Rectal smooth muscle tissue (tissue), 1 donor: ENCODE data around the gene YWHAG.
"Not testable (repeated sequence)": the region's sequence is repeated elsewhere in the genome, so short reads cannot be mapped to it uniquely, and the experiment has no call there.

ENCODE experiments used
- H3K27ac ChIP-seq: one replicate; pipeline ENCODE4 v1.7.0; 2013; ENCODE audit warnings: low read depth, low read length, inconsistent platforms
- H3K27me3 ChIP-seq: one replicate; pipeline ENCODE4 v1.7.0; 2013; ENCODE audit warnings: low read length; ENCODE audit not compliant: control insufficient read depth, insufficient read depth
- H3K36me3 ChIP-seq: one replicate; pipeline ENCODE4 v1.7.0; 2013; ENCODE audit warnings: low read length; ENCODE audit not compliant: control insufficient read depth, insufficient read depth
- H3K4me1 ChIP-seq: one replicate; pipeline ENCODE4 v1.7.0; 2013; ENCODE audit warnings: low read length; ENCODE audit not compliant: control insufficient read depth, insufficient read depth
- H3K4me3 ChIP-seq: one replicate; pipeline ENCODE4 v1.7.0; 2013; ENCODE audit warnings: low read length
- H3K9ac ChIP-seq: one replicate; pipeline ENCODE4 v1.7.0; 2013; ENCODE audit warnings: low read length

The YWHAG gene

DNA sequence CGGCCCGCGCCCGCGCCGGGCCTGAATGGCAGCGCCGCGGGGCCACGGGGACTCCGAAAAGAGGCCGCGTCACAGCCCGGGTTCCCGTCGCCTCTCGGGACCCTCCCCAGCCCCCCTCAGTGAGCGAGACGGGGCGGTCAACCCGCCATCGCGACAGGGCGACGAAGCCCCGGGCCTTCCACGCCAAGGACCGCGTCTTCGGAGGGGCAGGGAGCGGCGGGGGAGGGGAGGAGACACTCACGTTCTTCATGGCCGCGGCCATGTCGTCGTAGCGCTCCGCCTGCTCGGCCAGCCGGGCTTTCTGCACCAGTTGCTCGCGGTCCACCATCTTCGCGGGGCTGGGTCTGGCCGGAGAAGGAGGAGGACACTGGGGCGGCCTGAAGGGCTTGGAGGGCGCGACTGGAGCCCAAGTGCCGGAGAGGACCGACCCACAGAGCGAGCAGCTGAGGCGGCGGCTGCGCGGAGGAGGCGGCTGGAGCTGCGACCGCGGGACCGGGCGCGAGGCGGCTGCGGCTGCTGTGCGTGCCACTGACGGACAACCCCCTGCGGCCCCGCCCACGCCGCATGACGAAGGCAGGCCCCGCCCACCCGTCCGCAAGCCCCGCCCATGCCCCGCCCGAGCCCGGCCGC is at the start of gene YWHAG:
TSS of gene YWHAG (minus strand) at position 511 of the 630 bp plus-strand sequence. CDS start at position 328, 183 bp downstream.
- Histone ChIP-seq H3K4me3 (peak within 1 kb of the TSS; percentile 92), H3K27me3 (no peaks in the 10 kb centered on the region), H3K27ac (peak within 1 kb of the TSS; percentile 99), H3K4me1 (peaks cover 11% of the 10 kb centered on the region), H3K9ac (peak within 1 kb of the TSS; percentile 93), H3K36me3 (no peaks in the 10 kb centered on the region)

DNA sequence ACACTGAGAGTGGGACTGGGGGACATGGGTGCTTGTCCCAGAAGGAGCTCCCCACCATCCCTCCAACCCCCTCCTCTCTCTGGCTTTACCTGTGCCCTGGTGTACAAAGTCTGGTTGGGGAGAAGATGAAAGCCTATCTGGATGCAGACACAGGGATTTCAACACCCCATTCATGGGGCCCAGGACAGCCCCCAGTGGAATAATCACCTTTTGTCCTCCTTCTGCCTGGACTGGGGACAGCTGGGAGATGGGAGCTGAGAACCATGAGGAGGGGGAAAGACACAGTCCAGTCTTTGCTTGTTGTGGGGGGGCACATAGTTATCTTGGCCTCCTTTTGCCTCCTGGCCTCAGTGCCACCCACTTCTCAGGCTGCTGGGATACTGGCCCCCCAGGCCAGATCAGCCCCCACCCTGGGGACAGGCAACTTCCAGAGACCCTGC is 49.4 kb upstream of the YWHAG start:
- Histone ChIP-seq H3K27ac (no peak overlapping the region), H3K4me3 (no peak overlapping the region), H3K4me1 (no peaks in the 10 kb centered on the region), H3K27me3 (no peaks in the 10 kb centered on the region), H3K9ac (no peak overlapping the region), H3K36me3 (no peaks in the 10 kb centered on the region)

DNA sequence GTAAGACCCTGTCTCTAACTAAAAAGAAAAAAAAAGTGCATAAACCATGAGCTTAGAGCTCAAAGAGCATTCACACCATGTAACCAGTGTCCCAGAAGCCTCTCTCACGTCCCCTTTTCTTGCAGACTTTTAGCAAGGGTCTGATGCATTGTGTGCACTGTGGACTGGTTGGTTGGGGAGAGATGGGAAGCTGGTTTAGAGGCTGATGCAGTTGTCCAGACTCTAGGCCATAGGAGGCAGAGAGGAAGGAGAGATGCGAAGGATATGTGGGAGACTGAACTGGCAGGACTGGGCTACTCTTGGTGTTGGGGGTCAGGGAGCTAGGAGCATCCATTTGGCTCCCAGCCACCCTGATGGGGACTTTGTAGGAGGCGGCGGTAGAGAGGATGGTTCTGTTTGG is 48.9 kb upstream of the YWHAG start:
- Histone ChIP-seq H3K27me3 (no peaks in the 10 kb centered on the region), H3K4me1 (no peaks in the 10 kb centered on the region), H3K36me3 (no peaks in the 10 kb centered on the region), H3K27ac (no peak overlapping the region), H3K9ac (no peak overlapping the region), H3K4me3 (no peak overlapping the region)

DNA sequence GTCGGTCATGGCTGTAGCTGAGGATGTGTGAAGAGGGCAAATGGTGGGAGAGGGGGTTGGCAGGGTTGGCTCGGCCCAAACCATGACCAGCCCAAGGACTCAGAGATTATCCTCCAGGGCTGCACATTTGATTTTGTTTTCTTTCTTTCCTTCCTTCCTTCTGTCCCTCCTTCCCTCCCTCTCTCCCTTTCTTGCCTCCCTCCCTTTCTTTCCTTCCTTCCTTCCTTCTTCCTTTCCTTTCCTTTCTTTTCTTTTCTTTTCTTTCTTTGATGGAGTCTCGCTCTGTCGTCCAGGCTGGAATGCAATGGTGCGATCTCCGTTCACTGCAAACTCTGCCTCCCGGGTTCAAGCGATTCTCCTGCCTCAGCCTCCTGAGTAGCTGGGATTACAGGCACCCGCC is 46.9 kb upstream of the YWHAG start:
- no peaks in the 10 kb centered on the region for H3K4me1 ChIP-seq

DNA sequence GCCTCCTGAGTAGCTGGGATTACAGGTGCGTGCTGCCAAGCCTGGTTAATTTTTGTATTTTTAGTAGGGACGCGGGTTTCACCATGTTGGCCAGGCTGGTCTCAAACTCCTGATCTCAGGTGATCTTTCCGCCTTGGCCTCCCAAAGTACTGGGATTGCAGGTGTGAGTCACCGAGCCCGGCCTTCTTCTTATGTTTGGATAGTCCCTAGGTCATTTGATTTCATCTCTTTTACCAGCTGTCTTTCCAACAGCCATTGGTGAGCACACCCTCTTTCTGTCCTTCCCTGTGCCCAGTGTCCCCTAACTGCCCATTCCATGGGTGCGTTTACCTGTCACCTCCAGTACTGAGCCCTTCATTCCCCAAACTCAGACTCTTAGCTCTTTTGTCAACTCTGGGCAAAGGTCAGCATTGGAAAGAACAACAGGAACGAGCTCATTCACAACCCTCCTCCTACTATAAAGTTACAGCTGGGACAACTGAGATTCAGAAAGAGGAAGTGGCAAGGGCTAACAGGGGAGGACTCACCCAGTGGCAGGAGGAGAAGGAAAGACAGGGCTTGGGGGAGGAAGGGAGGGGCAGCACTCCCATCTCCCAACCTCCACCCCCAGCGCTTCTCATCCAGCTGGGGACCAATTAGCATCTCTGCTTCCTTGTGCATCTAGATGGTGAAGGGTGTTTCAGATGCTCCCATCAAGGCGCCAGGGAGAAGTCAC is 45.1 kb upstream of the YWHAG start:
- Histone ChIP-seq H3K4me3 (no peak overlapping the region), H3K4me1 (no peaks in the 10 kb centered on the region), H3K36me3 (no peaks in the 10 kb centered on the region), H3K27me3 (no peaks in the 10 kb centered on the region), H3K27ac (no peak overlapping the region), H3K9ac (no peak overlapping the region)

More for the DNA sequence above, 46.9 kb upstream of the YWHAG start:
- H3K4me3 ChIP-seq, result no peak overlapping the region
- no peak overlapping the region for H3K27ac ChIP-seq
- no peaks in the 10 kb centered on the region for H3K27me3 ChIP-seq
- H3K9ac ChIP-seq, result no peak overlapping the region
- H3K36me3 ChIP-seq, result no peaks in the 10 kb centered on the region

DNA sequence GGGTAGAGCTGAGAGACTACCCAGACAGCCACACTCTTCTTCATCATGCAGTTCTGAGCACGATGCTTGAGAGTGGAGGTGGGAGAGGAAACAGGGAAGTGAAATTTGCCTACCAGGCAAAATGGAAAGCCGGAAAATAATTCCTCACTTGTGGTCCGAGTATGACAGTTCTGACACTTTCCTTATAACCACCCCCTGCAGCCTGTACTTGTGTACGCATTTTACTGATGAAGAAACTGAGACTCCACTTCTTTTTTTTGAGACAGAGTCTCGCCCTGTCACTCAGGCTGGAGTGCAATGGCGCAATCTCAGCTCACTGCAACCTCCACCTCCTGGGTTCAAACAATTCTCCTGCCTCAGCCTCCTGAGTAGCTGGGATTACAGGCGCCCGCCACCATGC is 44.3 kb upstream of the YWHAG start:
- not testable (repeated sequence) for H3K9ac ChIP-seq, H3K27ac ChIP-seq, H3K36me3 ChIP-seq, H3K4me1 ChIP-seq, H3K4me3 ChIP-seq, H3K27me3 ChIP-seq

DNA sequence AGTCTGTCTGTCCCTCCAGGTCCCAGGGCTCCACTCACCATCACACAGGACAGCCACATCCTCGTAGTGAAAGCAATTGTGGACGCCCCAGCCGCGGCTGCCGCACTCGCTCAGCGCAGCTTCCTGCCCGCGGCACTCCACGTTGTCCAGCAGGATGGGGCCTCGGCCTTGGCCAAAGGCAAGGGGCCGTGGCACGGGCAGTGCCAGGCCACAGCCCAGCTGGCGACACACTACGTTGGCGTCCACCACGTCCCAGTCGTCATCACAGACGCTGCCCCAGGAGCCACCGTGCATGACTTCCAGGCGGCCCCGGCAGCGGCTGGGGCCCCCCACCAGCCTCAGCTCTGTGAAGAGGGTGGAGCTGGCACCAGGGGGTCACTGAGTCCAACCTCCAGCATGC is 41.5 kb upstream of the YWHAG start:
- no peak overlapping the region for H3K9ac ChIP-seq
- H3K4me3 ChIP-seq, result no peak overlapping the region
- H3K36me3 ChIP-seq, result no peaks in the 10 kb centered on the region
- no peak overlapping the region for H3K27ac ChIP-seq
- H3K27me3 ChIP-seq, result no peaks in the 10 kb centered on the region
- no peaks in the 10 kb centered on the region for H3K4me1 ChIP-seq

DNA sequence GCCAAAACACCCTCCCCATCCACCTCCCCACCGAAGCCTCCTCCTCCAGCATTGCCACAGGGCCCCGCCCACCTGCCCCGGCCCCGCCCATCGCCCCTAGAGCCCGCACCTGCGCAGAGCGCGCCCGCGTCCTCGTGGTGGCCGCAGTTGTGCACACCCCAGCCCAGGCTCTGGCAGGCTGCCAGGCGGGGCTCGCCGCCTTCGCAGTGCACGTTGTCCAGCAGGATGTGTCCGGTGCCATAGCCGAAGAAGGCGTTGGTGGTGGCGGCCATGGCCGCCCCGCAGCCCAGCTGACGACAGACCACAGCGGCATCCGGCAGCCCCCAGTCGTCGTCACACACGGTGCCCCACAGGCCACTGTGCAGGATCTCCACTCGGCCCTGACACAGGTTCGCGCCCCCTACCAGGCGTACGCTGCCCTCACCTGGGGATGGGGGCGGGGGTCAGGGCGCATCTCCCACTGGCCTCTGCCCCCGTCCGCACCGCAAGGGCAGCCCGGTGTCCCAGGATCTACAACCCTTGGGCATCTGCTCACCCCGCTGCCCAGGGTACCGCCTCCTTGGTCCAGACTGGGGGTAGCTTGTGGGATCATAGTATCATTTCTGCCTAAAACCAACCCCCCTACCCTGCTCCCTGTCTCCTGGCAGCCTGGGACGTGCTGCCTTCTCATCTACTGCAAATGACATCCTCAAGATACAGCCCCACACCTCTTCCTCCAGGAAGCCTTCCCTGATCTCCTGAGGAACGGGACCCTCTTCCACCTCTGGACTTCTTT is 38.8 kb upstream of the YWHAG start:
- Histone ChIP-seq H3K27me3 (no peaks in the 10 kb centered on the region), H3K9ac (no peak overlapping the region), H3K27ac (peak overlapping the region; percentile 37), H3K4me1 (peaks cover 4% of the 10 kb centered on the region), H3K36me3 (no peaks in the 10 kb centered on the region), H3K4me3 (peak overlapping the region; percentile 81)

DNA sequence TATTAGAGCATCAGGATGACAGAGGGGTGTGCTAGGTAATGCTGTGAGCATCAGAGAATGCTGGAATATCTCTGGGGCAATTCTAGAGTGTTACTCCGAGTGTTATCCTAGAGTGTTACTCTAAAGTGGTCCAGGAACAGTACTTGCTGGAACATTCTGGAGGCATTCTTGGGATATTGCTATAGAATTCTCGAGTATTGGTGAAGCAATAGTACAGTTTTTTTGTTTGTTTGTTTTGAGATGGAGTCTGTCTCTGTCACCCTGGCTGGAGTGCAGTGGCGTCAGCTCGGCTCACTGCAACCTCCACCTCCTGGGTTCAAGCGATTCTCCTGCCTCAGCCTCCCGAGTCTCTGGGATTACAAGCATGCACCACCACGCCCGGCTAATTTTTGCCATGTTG is 38.1 kb upstream of the YWHAG start:
- H3K9ac ChIP-seq, result no peak overlapping the region
- H3K27ac ChIP-seq, result no peak overlapping the region
- H3K36me3 ChIP-seq, result no peaks in the 10 kb centered on the region
- H3K27me3 ChIP-seq, result no peaks in the 10 kb centered on the region
- peak overlapping the region; percentile 81 for H3K4me3 ChIP-seq
- peaks cover 5% of the 10 kb centered on the region for H3K4me1 ChIP-seq

DNA sequence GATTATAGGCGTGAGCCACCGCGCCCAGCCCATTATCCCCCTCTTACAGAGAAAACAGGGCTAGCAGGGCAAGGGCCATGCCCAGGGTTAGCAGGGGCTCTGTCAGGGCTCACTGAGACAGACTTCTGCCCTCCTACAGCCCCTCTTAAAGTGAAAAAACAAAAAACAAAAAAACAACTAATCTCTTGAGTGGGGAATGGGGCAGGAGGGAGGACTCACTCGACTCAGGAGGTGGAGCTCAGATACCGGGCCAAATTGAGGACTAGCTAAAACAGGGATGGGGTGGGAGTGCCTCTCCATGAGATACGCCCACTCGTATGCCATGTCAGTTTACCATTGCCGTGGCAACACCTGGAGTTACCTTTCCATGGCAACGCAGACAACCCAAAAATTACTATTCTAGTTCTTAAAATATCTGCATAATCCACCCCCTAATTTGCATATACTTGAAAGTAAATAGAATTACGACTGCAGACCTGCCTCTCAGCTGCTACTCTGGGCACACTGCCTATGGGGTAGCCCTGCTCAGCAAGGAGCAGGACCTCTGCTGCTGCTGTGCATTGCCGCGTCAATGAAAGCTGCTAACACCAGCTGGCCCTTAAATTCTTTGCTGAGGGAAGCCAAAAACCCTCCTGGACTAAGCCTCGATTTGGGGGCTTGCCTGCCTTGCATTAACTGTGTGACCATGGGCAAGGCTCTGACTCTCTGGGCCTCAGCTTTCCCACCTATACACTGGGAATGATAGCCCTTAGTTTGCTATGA is 37.4 kb upstream of the YWHAG start:
- Histone ChIP-seq H3K36me3 (no peaks in the 10 kb centered on the region), H3K4me1 (peaks cover 5% of the 10 kb centered on the region), H3K4me3 (no peak overlapping the region), H3K9ac (no peak overlapping the region), H3K27me3 (no peaks in the 10 kb centered on the region), H3K27ac (no peak overlapping the region)

DNA sequence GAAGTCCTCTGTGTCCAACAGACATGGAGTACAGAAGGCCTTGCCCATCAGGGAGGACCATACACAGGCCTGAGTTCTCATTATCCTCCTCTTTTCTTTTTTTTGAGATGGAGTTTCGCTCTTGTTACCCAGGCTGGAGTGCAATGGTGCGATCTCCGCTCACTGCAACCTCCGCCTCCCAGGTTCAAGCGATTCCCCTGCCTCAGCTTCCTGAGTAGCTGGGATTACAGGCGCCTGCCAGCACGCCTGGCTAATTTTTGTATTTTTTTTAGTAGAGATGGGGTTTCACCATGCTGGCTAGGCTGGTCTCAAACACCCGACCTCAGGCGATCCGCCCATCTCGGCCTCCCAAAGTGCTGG is 36.8 kb upstream of the YWHAG start:
- H3K27ac ChIP-seq, H3K9ac ChIP-seq, H3K36me3 ChIP-seq, H3K27me3 ChIP-seq, H3K4me1 ChIP-seq, H3K4me3 ChIP-seq: not testable (repeated sequence)

DNA sequence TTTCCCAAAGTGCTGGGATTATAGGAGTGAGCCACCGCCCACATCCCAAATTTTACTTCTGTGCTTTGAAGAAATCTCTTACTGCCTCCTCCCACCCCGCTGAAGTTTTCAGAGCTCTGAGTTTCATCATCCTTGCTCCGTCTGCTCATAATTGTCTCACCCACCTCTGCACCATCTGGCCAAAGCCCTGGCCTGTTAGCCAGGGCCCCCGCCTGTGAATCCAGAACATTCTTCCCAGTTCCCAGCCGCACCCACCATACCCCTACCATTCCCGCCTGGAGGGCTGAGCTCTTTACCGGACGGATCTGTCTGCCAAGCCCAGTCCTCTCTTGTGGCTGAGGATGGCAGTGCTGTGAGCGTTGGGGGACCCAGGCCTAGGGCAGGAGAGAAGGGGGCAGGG is 36.2 kb upstream of the YWHAG start:
- Histone ChIP-seq H3K36me3 (no peaks in the 10 kb centered on the region), H3K27me3 (no peaks in the 10 kb centered on the region), H3K4me1 (peaks cover 5% of the 10 kb centered on the region), H3K4me3 (no peak overlapping the region), H3K27ac (no peak overlapping the region), H3K9ac (no peak overlapping the region)
